Nephron (organoid): ENCODE data around the gene CDC20B.
"Not testable (repeated sequence)": the region's sequence is repeated elsewhere in the genome, so short reads cannot be mapped to it uniquely, and the experiment has no call there.

Experiments
- H3K27ac Mint-ChIP-seq, 3 experiments: 2 replicates each; pipeline ENCODE4 v1.8.0; 2020; ENCODE audit warnings: mixed read lengths in 3 of 3, mild to moderate bottlenecking in 2 of 3, moderate library complexity in 1 of 3
- H3K27me3 Mint-ChIP-seq: 2 replicates; pipeline ENCODE4 v1.8.0; 2021; ENCODE audit warnings: low read depth, mild to moderate bottlenecking, moderate library complexity, mixed read lengths
- H3K36me3 Mint-ChIP-seq: 2 replicates; pipeline ENCODE4 v1.8.0; 2020; ENCODE audit warnings: low read depth, mixed read lengths
- H3K4me1 Mint-ChIP-seq: 2 replicates; pipeline ENCODE4 v1.8.0; 2020; ENCODE audit warnings: mixed read lengths
- H3K4me3 Mint-ChIP-seq, 3 experiments: 2 replicates each; pipeline ENCODE4 v1.8.0; 2020; ENCODE audit warnings: mild to moderate bottlenecking in 3 of 3, mixed read lengths in 3 of 3, moderate library complexity in 2 of 3
- H3K9me3 Mint-ChIP-seq: 2 replicates; pipeline ENCODE4 v1.8.0; 2020; ENCODE audit warnings: mixed read lengths
- TF ChIP-seq, protein P1 (sequence below), 3 experiments: fragments of 200-600 bp; sonication (generic); IDR thresholded peaks; one replicate each; pipeline ENCODE4 v1.5.0; 2021; ENCODE audit warnings: antibody characterized with exemption in 3 of 3; ENCODE audit not compliant: unreplicated experiment in 3 of 3

Gene CDC20B

GRCh38 chr5:55123365-55123764 lies 49.6 kb downstream of the CDC20B start:
- no peaks in the 10 kb centered on the region for H3K9me3 Mint-ChIP-seq
- no peaks in the 10 kb centered on the region for H3K36me3 Mint-ChIP-seq
- no peaks in the 10 kb centered on the region for H3K27me3 Mint-ChIP-seq
- TF ChIP-seq, protein P1, sequence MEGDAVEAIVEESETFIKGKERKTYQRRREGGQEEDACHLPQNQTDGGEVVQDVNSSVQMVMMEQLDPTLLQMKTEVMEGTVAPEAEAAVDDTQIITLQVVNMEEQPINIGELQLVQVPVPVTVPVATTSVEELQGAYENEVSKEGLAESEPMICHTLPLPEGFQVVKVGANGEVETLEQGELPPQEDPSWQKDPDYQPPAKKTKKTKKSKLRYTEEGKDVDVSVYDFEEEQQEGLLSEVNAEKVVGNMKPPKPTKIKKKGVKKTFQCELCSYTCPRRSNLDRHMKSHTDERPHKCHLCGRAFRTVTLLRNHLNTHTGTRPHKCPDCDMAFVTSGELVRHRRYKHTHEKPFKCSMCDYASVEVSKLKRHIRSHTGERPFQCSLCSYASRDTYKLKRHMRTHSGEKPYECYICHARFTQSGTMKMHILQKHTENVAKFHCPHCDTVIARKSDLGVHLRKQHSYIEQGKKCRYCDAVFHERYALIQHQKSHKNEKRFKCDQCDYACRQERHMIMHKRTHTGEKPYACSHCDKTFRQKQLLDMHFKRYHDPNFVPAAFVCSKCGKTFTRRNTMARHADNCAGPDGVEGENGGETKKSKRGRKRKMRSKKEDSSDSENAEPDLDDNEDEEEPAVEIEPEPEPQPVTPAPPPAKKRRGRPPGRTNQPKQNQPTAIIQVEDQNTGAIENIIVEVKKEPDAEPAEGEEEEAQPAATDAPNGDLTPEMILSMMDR (IDR thresholded peaks at IDR 0.05; ENCODE audit: unreplicated experiment in 3 of 3), result no peak
- H3K4me3 Mint-ChIP-seq, result no peak overlapping the region
- H3K4me1 Mint-ChIP-seq, result no peaks in the 10 kb centered on the region
- H3K27ac Mint-ChIP-seq, result no peak overlapping the region

DNA sequence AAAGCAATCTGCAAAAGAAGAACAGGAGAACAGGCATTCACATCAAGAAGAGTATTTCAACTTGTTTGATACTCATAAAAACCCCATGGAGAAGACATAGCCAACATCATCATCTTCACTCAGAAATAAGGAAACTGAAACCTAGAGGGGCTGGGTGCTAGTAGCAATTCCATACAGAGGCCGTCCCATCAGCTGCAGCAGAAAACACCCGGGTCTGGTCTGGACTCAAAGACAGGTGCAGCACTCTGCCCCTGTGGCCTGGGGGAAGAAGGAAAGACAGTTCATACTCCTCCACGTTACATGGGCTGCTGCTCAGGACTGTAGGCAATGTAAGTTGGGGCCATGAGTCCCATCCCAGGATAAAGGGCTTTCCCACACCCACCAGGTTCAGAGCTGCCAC lies 58.9 kb downstream of the CDC20B start:
- no peaks in the 10 kb centered on the region for H3K36me3 Mint-ChIP-seq
- no peaks in the 10 kb centered on the region for H3K4me1 Mint-ChIP-seq
- H3K9me3 Mint-ChIP-seq, result no peaks in the 10 kb centered on the region
- H3K27ac Mint-ChIP-seq, result no peak overlapping the region
- no peaks in the 10 kb centered on the region for H3K27me3 Mint-ChIP-seq
- no peak overlapping the region for H3K4me3 Mint-ChIP-seq
- TF ChIP-seq, protein P1 (IDR thresholded peaks at IDR 0.05; ENCODE audit: unreplicated experiment in 3 of 3), result no peak

DNA sequence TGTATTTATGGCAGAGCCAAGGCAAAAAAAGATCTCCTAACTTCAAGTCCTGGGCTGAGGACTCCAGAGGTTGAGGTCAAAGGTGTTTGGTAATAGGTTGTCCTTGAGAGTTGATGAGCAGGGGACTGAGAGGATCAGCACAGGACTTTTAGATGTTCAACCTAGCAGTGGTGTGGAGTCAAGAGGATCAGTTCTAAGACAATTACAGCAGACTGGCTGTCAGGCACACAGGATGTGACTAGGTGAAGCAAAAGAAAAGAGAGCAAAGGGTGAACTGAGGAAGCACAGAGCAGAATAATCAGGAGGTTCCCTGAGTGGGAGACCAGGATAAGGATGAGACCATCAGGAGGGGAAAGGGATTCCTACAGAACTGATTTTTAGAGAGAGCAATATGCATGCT lies 59.6 kb downstream of the CDC20B start:
- no peaks in the 10 kb centered on the region for H3K36me3 Mint-ChIP-seq
- no peak overlapping the region for H3K27ac Mint-ChIP-seq
- H3K9me3 Mint-ChIP-seq, result no peaks in the 10 kb centered on the region
- TF ChIP-seq, protein P1 (IDR thresholded peaks at IDR 0.05; ENCODE audit: unreplicated experiment in 3 of 3), result no peak
- H3K4me1 Mint-ChIP-seq, result no peaks in the 10 kb centered on the region
- H3K27me3 Mint-ChIP-seq, result no peaks in the 10 kb centered on the region
- H3K4me3 Mint-ChIP-seq, result no peak overlapping the region

DNA sequence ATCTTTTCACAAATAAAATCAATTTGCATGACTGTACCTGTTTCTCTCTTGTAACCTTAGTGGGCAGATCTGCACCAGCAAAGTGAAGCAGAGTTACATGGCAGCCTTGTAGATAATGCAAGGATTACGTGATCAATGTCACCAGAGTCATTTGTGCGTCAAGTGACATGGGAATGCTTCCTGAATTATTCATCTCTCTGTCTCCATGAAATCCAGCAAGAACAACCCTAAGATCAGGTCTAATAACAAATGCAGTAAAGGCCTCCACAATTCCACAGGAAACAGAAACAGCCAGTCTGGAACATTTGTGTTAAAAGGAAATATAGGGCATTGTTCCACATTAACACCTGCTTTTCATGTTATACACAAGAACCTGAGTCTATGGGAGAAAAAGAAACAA lies 62.8 kb downstream of the CDC20B start:
- Mint-ChIP-seq H3K4me3 (no peak overlapping the region), H3K27me3 (no peaks in the 10 kb centered on the region)
- TF ChIP-seq, protein P1 (IDR thresholded peaks at IDR 0.05; ENCODE audit: unreplicated experiment in 3 of 3), result no peak

GRCh38 chr5:55108661-55109060 lies 64.3 kb downstream of the CDC20B start:
- Mint-ChIP-seq H3K4me3 (no peak overlapping the region), H3K4me1 (no peaks in the 10 kb centered on the region), H3K27ac (no peak overlapping the region), H3K36me3 (no peaks in the 10 kb centered on the region), H3K9me3 (no peaks in the 10 kb centered on the region), H3K27me3 (no peaks in the 10 kb centered on the region)
- TF ChIP-seq, protein P1 (IDR thresholded peaks at IDR 0.05; ENCODE audit: unreplicated experiment in 3 of 3), result no peak

More for the DNA sequence above, 62.8 kb downstream of the CDC20B start:
- H3K36me3 Mint-ChIP-seq, result no peaks in the 10 kb centered on the region
- no peaks in the 10 kb centered on the region for H3K4me1 Mint-ChIP-seq
- no peak overlapping the region for H3K27ac Mint-ChIP-seq
- no peaks in the 10 kb centered on the region for H3K9me3 Mint-ChIP-seq

DNA sequence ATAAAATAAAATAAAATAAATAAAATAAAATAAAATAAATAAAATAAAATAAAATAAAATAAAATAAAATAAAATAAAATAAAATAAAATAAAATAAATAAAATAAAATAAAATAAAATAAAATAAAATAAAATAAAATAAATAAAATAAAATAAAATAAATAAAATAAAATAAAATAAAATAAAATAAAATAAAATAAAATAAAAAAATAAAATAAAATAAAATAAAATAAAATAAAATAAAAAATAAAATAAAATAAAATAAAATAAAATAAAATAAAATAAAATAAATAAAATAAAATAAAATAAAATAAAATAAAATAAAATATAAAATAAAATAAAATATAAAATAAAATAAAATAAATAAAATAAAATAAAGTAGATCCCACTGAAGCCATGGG lies 67.0 kb downstream of the CDC20B start:
- not testable (repeated sequence) for H3K27me3 Mint-ChIP-seq, H3K4me3 Mint-ChIP-seq, H3K9me3 Mint-ChIP-seq, H3K36me3 Mint-ChIP-seq, H3K4me1 Mint-ChIP-seq, H3K27ac Mint-ChIP-seq
